H9 (cell line): ENCODE results near the gene APC. TPM values are rescaled to one million over a fixed set of nuclear protein-coding genes. Genes with fewer than 3 reads are reported as not detected.

Experiments used
- DNase-seq: peaks from one replicate; pipeline ENCODE4 v3.0.0-alpha.2; 2017
- H2AFZ ChIP-seq: one replicate; pipeline ENCODE4 v1.6.1; 2013; ENCODE audit warnings: mild to moderate bottlenecking, low read length, control low read depth, moderate library complexity
- H2AK5ac ChIP-seq: 2 replicates; pipeline ENCODE4 v1.6.1; 2013; ENCODE audit warnings: low read length, control low read depth, mixed read lengths; ENCODE audit not compliant: insufficient read length
- H2BK120ac ChIP-seq: one replicate; pipeline ENCODE4 v1.6.1; 2013; ENCODE audit warnings: low read depth, mild to moderate bottlenecking, low read length, control low read depth, inconsistent platforms; ENCODE audit not compliant: poor library complexity, severe bottlenecking
- H2BK12ac ChIP-seq: 2 replicates; pipeline ENCODE4 v1.6.1; 2013; ENCODE audit warnings: low read length, control low read depth, mixed read lengths, low read depth; ENCODE audit not compliant: insufficient read length
- H2BK15ac ChIP-seq: 2 replicates; pipeline ENCODE4 v1.6.1; 2013; ENCODE audit warnings: low read depth, low read length, control low read depth
- H2BK20ac ChIP-seq: one replicate; pipeline ENCODE4 v1.6.1; 2013; ENCODE audit warnings: low read depth, mild to moderate bottlenecking, low read length, control low read depth, inconsistent platforms; ENCODE audit not compliant: poor library complexity, severe bottlenecking
- H2BK5ac ChIP-seq: 2 replicates; pipeline ENCODE4 v1.6.1; 2013; ENCODE audit warnings: low read length, control low read depth, mixed read lengths; ENCODE audit not compliant: insufficient read length
- H3K14ac ChIP-seq: 2 replicates; pipeline ENCODE4 v1.6.1; 2013; ENCODE audit warnings: low read length, control low read depth; ENCODE audit not compliant: insufficient read depth
- H3K18ac ChIP-seq: 2 replicates; pipeline ENCODE4 v1.6.1; 2013; ENCODE audit warnings: low read depth, mild to moderate bottlenecking, mixed read lengths, low read length, control low read depth; ENCODE audit not compliant: insufficient read length
- H3K23ac ChIP-seq: 2 replicates; pipeline ENCODE4 v1.6.1; 2013; ENCODE audit warnings: low read length, control low read depth, mixed read lengths, low read depth; ENCODE audit not compliant: insufficient read length
- H3K23me2 ChIP-seq: 2 replicates; pipeline ENCODE4 v1.6.1; 2013; ENCODE audit warnings: low read depth, mild to moderate bottlenecking, mixed read lengths, low read length, control low read depth; ENCODE audit not compliant: insufficient read length, poor library complexity, severe bottlenecking
- H3K27ac ChIP-seq: 2 replicates; pipeline ENCODE4 v1.5.1; 2013; ENCODE audit warnings: low read length, control low read depth, mixed read lengths, low read depth; ENCODE audit not compliant: insufficient read length
- H3K27me3 ChIP-seq: 2 replicates; pipeline ENCODE4 v1.6.1; 2013; ENCODE audit warnings: low read length, control low read depth, inconsistent platforms; ENCODE audit not compliant: insufficient read depth
- H3K4ac ChIP-seq: 2 replicates; pipeline ENCODE4 v1.6.1; 2013; ENCODE audit warnings: low read depth, mild to moderate bottlenecking, control low read depth, inconsistent platforms, low read length, moderate library complexity
- H3K4me1 ChIP-seq: 2 replicates; pipeline ENCODE4 v1.6.1; 2013; ENCODE audit warnings: low read length, control low read depth, inconsistent platforms; ENCODE audit not compliant: insufficient read depth
- H3K4me2 ChIP-seq: 2 replicates; pipeline ENCODE4 v1.6.1; 2013; ENCODE audit warnings: low read length, control low read depth, mixed read lengths; ENCODE audit not compliant: insufficient read length, insufficient read depth
- H3K56ac ChIP-seq: 2 replicates; pipeline ENCODE4 v1.6.1; 2013; ENCODE audit warnings: low read depth, mild to moderate bottlenecking, mixed read lengths, low read length, control low read depth; ENCODE audit not compliant: insufficient read length
- H3K79me1 ChIP-seq: 2 replicates; pipeline ENCODE4 v1.6.1; 2013; ENCODE audit warnings: low read depth, mild to moderate bottlenecking, moderate library complexity, low read length, control low read depth, inconsistent platforms; ENCODE audit not compliant: insufficient read depth, poor library complexity, severe bottlenecking
- H3K79me2 ChIP-seq: 2 replicates; pipeline ENCODE4 v1.6.1; 2013; ENCODE audit warnings: low read length, control low read depth, inconsistent platforms; ENCODE audit not compliant: insufficient read depth
- H3K9ac ChIP-seq: 2 replicates; pipeline ENCODE4 v1.6.1; 2013; ENCODE audit warnings: low read length, control low read depth, mixed read lengths; ENCODE audit not compliant: insufficient read length; ENCODE audit errors: extremely low read depth
- H3K9me3 ChIP-seq: one replicate; pipeline ENCODE4 v1.6.1; 2013; ENCODE audit warnings: low read depth, low read length, inconsistent platforms; ENCODE audit not compliant: control insufficient read depth
- H3T11ph ChIP-seq: one replicate; pipeline ENCODE4 v1.6.1; 2013; ENCODE audit warnings: mild to moderate bottlenecking, low read length, control low read depth, inconsistent platforms
- H4K20me1 ChIP-seq: one replicate; pipeline ENCODE4 v1.6.1; 2013; ENCODE audit not compliant: control insufficient read depth, insufficient read length, insufficient read depth
- H4K5ac ChIP-seq: 2 replicates; pipeline ENCODE4 v1.6.1; 2013; ENCODE audit warnings: low read depth, mild to moderate bottlenecking, mixed read lengths, low read length, control low read depth; ENCODE audit not compliant: insufficient read length
- H4K8ac ChIP-seq: replicated peaks from 2 replicates; pipeline ENCODE4 v1.6.1; 2013; ENCODE audit warnings: low read length, control low read depth, mixed read lengths, low read depth; ENCODE audit not compliant: insufficient read length
- H4K91ac ChIP-seq: 2 replicates; pipeline ENCODE4 v1.6.1; 2013; ENCODE audit warnings: low read depth, mild to moderate bottlenecking, moderate library complexity, mixed read lengths, low read length, control low read depth; ENCODE audit not compliant: insufficient read length
- H3K27ac Mint-ChIP-seq, 3 experiments: 2 replicates in 2 of 3; 3 replicates in 1 of 3; pipeline ENCODE4 v1.8.0; 2020 to 2021; ENCODE audit warnings: mixed read lengths in 3 of 3, mild to moderate bottlenecking in 1 of 3, moderate library complexity in 1 of 3
- H3K27me3 Mint-ChIP-seq: 2 replicates; pipeline ENCODE4 v1.8.0; 2021; ENCODE audit warnings: low read depth, mild to moderate bottlenecking, moderate library complexity, mixed read lengths
- H3K36me3 Mint-ChIP-seq, 3 experiments: 2 replicates in 2 of 3; 3 replicates in 1 of 3; pipeline ENCODE4 v1.8.0; 2020 to 2021; ENCODE audit warnings: low read depth in 3 of 3, mixed read lengths in 3 of 3; ENCODE audit not compliant: insufficient read depth in 1 of 3
- H3K4me1 Mint-ChIP-seq, 2 experiments: 2 replicates each; pipeline ENCODE4 v1.8.0; 2020; ENCODE audit warnings: mixed read lengths in 2 of 2
- H3K4me3 Mint-ChIP-seq, 2 experiments: 2 replicates in 1 of 2; 3 replicates in 1 of 2; pipeline ENCODE4 v1.8.0; 2020 to 2021; ENCODE audit warnings: mild to moderate bottlenecking in 2 of 2, mixed read lengths in 2 of 2, moderate library complexity in 1 of 2
- H3K9me3 Mint-ChIP-seq, 2 experiments: 2 replicates in 1 of 2; 3 replicates in 1 of 2; pipeline ENCODE4 v1.8.0; 2020; ENCODE audit warnings: mild to moderate bottlenecking in 2 of 2, mixed read lengths in 2 of 2, moderate library complexity in 1 of 2
- WGBS: extraction: QIAGEN DNeasy Blood & Tissue Kit; methylation state at CpG from one replicate; pipeline ENCODE4 v1.1.7; 2013; ENCODE audit warnings: missing lambda C conversion rate, low lambda C conversion rate, mixed read lengths; ENCODE audit not compliant: insufficient read length; ENCODE audit errors: extremely low coverage; 5-methylcytosine and 5-hydroxymethylcytosine counted together
- total RNA-seq: library from RNA; stranded (reverse); gene quantifications from 2 replicates; pipeline ENCODE4 v1.2.1, GENCODE V29; 2021
- TF ChIP-seq, protein P1 (sequence below): fragments of 200-600 bp; sonication (generic); conservative IDR thresholded peaks from 3 replicates; pipeline ENCODE4 v1.8.0; 2021; ENCODE audit warnings: antibody characterized with exemption, mild to moderate bottlenecking

Gene APC
- total RNA-seq, 1 experiment from 2014 or later, result 29.3 TPM

- WGBS, result no CpG with 5 or more reads among the region's 3 CpGs
- Histone ChIP-seq H3K14ac (no peak overlapping the region), H4K91ac (no peak overlapping the region), H2BK5ac (no peak overlapping the region), H3K4ac (no peak overlapping the region), H2BK20ac (no peak overlapping the region), H3K4me1 (no peaks in the 10 kb centered on the region), H4K20me1 (no peaks in the 10 kb centered on the region), H2AK5ac (no peak overlapping the region), H3K56ac (no peak overlapping the region), H4K8ac (no peak overlapping the region), H2BK120ac (no peak overlapping the region), H3K27me3 (no peaks in the 10 kb centered on the region), H3K4me2 (no peak overlapping the region), H3K23me2 (no peaks in the 10 kb centered on the region), H3K79me1 (no peaks in the 10 kb centered on the region), H3K9ac (no peak overlapping the region), H3T11ph (no peak overlapping the region), H4K5ac (no peak overlapping the region), H2AFZ (no peak overlapping the region), H3K18ac (no peak overlapping the region), H2BK15ac (no peak overlapping the region), H2BK12ac (no peak overlapping the region), H3K9me3 (no peaks in the 10 kb centered on the region), H3K27ac (no peak overlapping the region), H3K79me2 (no peaks in the 10 kb centered on the region), H3K23ac (no peak overlapping the region)
- Mint-ChIP-seq H3K36me3 (peaks cover 24 to 68% (median 41%) of the 10 kb centered on the region in 3 experiments; a peak in 6 of 7 replicates), H3K4me3 (no peak overlapping the region), H3K27ac (no peak overlapping the region), H3K9me3 (no peaks in the 10 kb centered on the region), H3K4me1 (peaks cover 5 to 6% of the 10 kb centered on the region in 2 experiments; a peak in 3 of 4 replicates), H3K27me3 (no peaks in the 10 kb centered on the region)
- TF ChIP-seq, protein P1, sequence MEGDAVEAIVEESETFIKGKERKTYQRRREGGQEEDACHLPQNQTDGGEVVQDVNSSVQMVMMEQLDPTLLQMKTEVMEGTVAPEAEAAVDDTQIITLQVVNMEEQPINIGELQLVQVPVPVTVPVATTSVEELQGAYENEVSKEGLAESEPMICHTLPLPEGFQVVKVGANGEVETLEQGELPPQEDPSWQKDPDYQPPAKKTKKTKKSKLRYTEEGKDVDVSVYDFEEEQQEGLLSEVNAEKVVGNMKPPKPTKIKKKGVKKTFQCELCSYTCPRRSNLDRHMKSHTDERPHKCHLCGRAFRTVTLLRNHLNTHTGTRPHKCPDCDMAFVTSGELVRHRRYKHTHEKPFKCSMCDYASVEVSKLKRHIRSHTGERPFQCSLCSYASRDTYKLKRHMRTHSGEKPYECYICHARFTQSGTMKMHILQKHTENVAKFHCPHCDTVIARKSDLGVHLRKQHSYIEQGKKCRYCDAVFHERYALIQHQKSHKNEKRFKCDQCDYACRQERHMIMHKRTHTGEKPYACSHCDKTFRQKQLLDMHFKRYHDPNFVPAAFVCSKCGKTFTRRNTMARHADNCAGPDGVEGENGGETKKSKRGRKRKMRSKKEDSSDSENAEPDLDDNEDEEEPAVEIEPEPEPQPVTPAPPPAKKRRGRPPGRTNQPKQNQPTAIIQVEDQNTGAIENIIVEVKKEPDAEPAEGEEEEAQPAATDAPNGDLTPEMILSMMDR, result no peak
- DNase-seq, result no peak
Observed at GRCh38 chr5:112870966-112871365, 133.3 kb downstream of the APC start.
